Sigmoid colon (tissue), 7 donors: ENCODE results near the gene TMC1. TPM values are rescaled to one million over a fixed set of nuclear protein-coding genes. Genes with fewer than 3 reads are reported as not detected.

Source experiments
- DNase-seq: peaks from one replicate; pipeline ENCODE4 v3.0.0-alpha.2; 2019
- H3K27ac ChIP-seq, 4 donors: fragments of 200-600 bp; sonication (generic); one replicate each; pipeline ENCODE4 v1.5.1; 2016 to 2019; ENCODE audit warnings: mild to moderate bottlenecking in 1 of 4
- H3K27me3 ChIP-seq, 3 donors: fragments of 200-600 bp; sonication (generic); one replicate each; pipeline ENCODE4 v1.5.1; 2019; ENCODE audit warnings: mild to moderate bottlenecking in 1 of 3
- H3K36me3 ChIP-seq, 4 donors: fragments of 200-600 bp; sonication (generic); one replicate each; pipeline ENCODE4 v1.5.1; 2016 to 2019
- H3K4me1 ChIP-seq, 4 donors: fragments of 200-600 bp; sonication (generic); one replicate each; pipeline ENCODE4 v1.5.1; 2017 to 2019
- H3K4me3 ChIP-seq, 4 donors: fragments of 200-600 bp; sonication (generic); one replicate each; pipeline ENCODE4 v1.5.1; 2017 to 2019; ENCODE audit warnings: mild to moderate bottlenecking in 2 of 4, moderate library complexity in 1 of 4
- H3K9me3 ChIP-seq, 4 donors: fragments of 200-600 bp in 3 of 4; sonication (generic) in 3 of 4; one replicate each; pipeline versions ENCODE4 v1.5.1 to v1.6.1; 2013 to 2019
- EP300 ChIP-seq, 4 donors: sonication (generic); formaldehyde crosslinking; IDR thresholded peaks; one replicate each; pipeline ENCODE4 v1.6.1; 2017; ENCODE audit warnings: antibody characterized with exemption in 4 of 4
- POLR2A ChIP-seq, 2 donors: fragments of 450-650 bp; IDR thresholded peaks; one replicate each; pipeline ENCODE4 v1.6.1; 2016; ENCODE audit warnings: antibody characterized with exemption in 2 of 2, mild to moderate bottlenecking in 2 of 2, moderate library complexity in 2 of 2
- POLR2AphosphoS5 ChIP-seq, 4 donors: sonication (generic); formaldehyde crosslinking; IDR thresholded peaks; one replicate each; pipeline ENCODE4 v1.6.1; 2017; ENCODE audit warnings: antibody characterized with exemption in 4 of 4
- whole genome bisulfite sequencing, 2 donors: extraction: QIAGEN DNeasy Blood & Tissue Kit; methylation state at CpG; one replicate each; pipeline ENCODE4 v1.1.7; 2013; 5-methylcytosine and 5-hydroxymethylcytosine counted together
- intact Hi-C: fragments of 100-400 bp; cut with DNase I; formaldehyde crosslinking; loops from one replicate; pipeline ENCODE4 v1.15.1; 2023
- polyA plus RNA-seq, 3 donors: library from polyadenylated mRNA; stranded (reverse); fragments of 200-250 nt; gene quantifications; one replicate each; pipeline ENCODE4 v1.2.3, GENCODE V29; 2013
- total RNA-seq, 4 donors: library from RNA; depleted of rRNA; stranded (reverse); fragments of >200 nt; gene quantifications; one replicate each; pipeline ENCODE4 v1.1.0, GENCODE V29; 2016
- TF ChIP-seq, protein P1 (sequence below), 4 experiments: fragments of 450-650 bp in 3 of 4; fragments of 200-600 bp in 1 of 4; IDR thresholded peaks; one replicate each; pipeline ENCODE4 v1.5.1; 2016 to 2019; ENCODE audit warnings: antibody characterized with exemption in 4 of 4, mild to moderate bottlenecking in 3 of 4, moderate library complexity in 2 of 4
- donor health status: healthy with polysubstance abuse.
- donor health status: Bipolar disorder and iron deficiency.
- donor health status: healthy.

TMC1 gene
- total and polyA plus RNA-seq, 7 donors: under 0.01 to 1.5 (median 0.51) TPM; not detected in 4

DNA sequence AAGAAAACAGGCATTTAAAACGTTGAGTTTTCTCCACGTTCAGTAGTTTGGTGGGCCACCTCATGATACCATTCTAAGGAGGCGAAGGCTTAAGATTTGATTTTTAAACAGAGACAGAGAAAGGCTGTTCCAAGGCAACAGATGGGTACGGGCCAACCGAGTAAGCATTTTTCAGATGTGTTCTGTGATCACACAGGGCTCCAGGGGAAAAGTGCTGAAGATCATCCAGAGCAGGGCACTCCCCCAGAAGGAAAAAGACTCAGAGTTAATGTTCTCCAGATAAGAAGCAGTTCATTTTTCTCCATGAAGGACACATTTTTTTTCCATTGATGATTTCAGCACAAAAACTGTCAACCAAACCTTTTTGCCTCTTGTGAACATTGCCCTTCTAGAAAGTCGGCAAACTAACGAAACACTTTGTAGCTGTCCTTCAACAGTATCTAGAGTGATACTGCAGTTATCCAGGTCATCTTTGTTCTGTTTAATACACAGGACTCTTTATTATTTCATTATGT is 292.7 kb downstream of the TMC1 start:
- Histone ChIP-seq H3K27ac (no peak overlapping the region), H3K27me3 (no peaks in the 10 kb centered on the region), H3K4me3 (no peak overlapping the region), H3K9me3 (no peaks in the 10 kb centered on the region), H3K36me3 (no peaks in the 10 kb centered on the region), H3K4me1 (no peaks in the 10 kb centered on the region)
- intact Hi-C loops: no loop called here
- 88 to 90% methylated on average over 7 of the region's 7 CpGs for whole genome bisulfite sequencing, 2 donors
- TF ChIP-seq, protein P1, sequence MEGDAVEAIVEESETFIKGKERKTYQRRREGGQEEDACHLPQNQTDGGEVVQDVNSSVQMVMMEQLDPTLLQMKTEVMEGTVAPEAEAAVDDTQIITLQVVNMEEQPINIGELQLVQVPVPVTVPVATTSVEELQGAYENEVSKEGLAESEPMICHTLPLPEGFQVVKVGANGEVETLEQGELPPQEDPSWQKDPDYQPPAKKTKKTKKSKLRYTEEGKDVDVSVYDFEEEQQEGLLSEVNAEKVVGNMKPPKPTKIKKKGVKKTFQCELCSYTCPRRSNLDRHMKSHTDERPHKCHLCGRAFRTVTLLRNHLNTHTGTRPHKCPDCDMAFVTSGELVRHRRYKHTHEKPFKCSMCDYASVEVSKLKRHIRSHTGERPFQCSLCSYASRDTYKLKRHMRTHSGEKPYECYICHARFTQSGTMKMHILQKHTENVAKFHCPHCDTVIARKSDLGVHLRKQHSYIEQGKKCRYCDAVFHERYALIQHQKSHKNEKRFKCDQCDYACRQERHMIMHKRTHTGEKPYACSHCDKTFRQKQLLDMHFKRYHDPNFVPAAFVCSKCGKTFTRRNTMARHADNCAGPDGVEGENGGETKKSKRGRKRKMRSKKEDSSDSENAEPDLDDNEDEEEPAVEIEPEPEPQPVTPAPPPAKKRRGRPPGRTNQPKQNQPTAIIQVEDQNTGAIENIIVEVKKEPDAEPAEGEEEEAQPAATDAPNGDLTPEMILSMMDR (IDR thresholded peaks at IDR 0.05): no peak
- no peak for TF ChIP-seq POLR2A (IDR thresholded peaks at IDR 0.05)
- TF ChIP-seq EP300 (IDR thresholded peaks at IDR 0.05): no peak
- TF ChIP-seq POLR2AphosphoS5 (IDR thresholded peaks at IDR 0.05): no peak
- DNase-seq: no peak

DNA sequence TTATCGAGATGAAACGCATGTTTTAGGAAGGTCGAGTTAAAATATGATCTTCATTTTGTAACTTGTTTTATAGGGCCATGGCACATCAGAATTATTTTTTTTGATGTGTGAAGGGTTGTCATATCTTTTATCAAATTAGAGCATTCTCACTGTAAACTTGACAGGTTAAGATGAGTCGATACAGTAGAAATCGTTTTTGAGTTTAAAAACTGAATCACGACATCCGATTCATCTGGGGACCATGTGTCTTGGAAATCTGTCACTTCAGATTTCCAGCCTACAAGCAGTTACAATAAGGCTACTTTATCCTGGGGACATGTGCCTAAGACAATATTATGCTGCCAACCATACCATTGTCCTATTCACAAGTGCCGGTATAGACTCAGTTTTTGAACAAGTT is 295.3 kb downstream of the TMC1 start:
- 95 to 96% methylated on average over 8 of the region's 8 CpGs for WGBS, 2 donors
- H3K9me3 ChIP-seq: no peaks in the 10 kb centered on the region
- no peak overlapping the region for H3K4me3 ChIP-seq
- no peaks in the 10 kb centered on the region for H3K27me3 ChIP-seq
- no peak overlapping the region for H3K27ac ChIP-seq
- H3K36me3 ChIP-seq: no peaks in the 10 kb centered on the region
- H3K4me1 ChIP-seq: no peaks in the 10 kb centered on the region
- intact Hi-C loops: no loop called here
- TF ChIP-seq EP300 (IDR thresholded peaks at IDR 0.05) (no peak), POLR2A (IDR thresholded peaks at IDR 0.05) (no peak), POLR2AphosphoS5 (IDR thresholded peaks at IDR 0.05) (no peak)
- TF ChIP-seq, protein P1 (IDR thresholded peaks at IDR 0.05): no peak
- DNase-seq: no peak

DNA sequence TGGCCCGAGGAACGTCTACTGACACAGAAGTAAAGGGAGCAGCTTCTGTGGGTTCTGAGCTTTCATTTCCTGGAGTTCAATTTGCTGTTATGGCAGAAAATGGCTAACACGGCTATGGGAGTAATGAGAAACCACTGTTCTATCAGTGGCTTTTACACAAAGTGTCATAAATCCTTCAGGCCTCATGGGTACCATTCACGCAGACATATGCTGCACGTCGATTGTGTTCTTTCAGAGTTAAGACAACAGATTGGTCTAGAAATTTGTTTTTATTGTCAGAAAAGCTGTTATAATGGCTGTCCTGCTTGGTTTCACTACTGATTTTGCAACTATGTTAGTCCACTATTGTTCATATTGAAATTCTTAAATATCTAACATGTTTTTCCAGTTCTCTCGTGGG is 296.0 kb downstream of the TMC1 start:
- intact Hi-C loops: no loop called here
- no peak overlapping the region for H3K4me3 ChIP-seq
- H3K36me3 ChIP-seq: no peaks in the 10 kb centered on the region
- H3K4me1 ChIP-seq: no peaks in the 10 kb centered on the region
- TF ChIP-seq, protein P1 (IDR thresholded peaks at IDR 0.05): no peak
- TF ChIP-seq POLR2AphosphoS5 (IDR thresholded peaks at IDR 0.05): no peak
- TF ChIP-seq EP300 (IDR thresholded peaks at IDR 0.05): no peak
- no peak for TF ChIP-seq POLR2A (IDR thresholded peaks at IDR 0.05)
- H3K9me3 ChIP-seq: no peaks in the 10 kb centered on the region
- WGBS, 2 donors: 82 to 88% methylated on average over 7 of the region's 7 CpGs
- no peak for DNase-seq
- no peaks in the 10 kb centered on the region for H3K27me3 ChIP-seq
- H3K27ac ChIP-seq: no peak overlapping the region

GRCh38 chr9:72818385-72818784 is 297.0 kb downstream of the TMC1 start:
- no peak for TF ChIP-seq POLR2AphosphoS5 (IDR thresholded peaks at IDR 0.05)
- TF ChIP-seq EP300 (IDR thresholded peaks at IDR 0.05): no peak
- TF ChIP-seq, protein P1 (IDR thresholded peaks at IDR 0.05): no peak
- no peak for TF ChIP-seq POLR2A (IDR thresholded peaks at IDR 0.05)
- H3K4me1 ChIP-seq: no peaks in the 10 kb centered on the region
- no peak overlapping the region for H3K4me3 ChIP-seq
- intact Hi-C loops: no loop called here
- H3K27me3 ChIP-seq: no peaks in the 10 kb centered on the region
- DNase-seq: no peak
- WGBS, 2 donors: 17 to 66% methylated on average over 3 of the region's 3 CpGs
- no peaks in the 10 kb centered on the region for H3K9me3 ChIP-seq
- H3K36me3 ChIP-seq: no peaks in the 10 kb centered on the region
- no peak overlapping the region for H3K27ac ChIP-seq

DNA sequence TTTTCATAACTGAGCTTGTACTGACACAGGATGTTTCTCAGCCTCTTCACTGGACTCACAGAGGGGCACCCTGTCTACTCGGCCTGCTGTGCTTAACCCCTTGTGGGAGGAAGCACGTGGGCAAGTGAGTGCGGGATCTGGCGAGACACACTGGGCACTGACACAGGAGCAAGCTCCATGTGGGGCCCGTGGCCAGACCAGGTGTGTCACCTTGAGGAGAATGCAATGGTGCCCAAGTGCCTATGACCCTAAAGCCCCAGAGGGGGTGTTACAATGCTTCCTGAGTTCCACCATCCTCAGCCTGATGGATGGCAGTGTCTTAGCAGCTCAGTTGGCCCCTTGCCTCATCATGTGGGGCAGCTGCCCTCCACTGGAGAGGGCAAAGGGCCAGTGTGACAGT is 302.6 kb downstream of the TMC1 start:
- Histone ChIP-seq H3K27me3 (no peaks in the 10 kb centered on the region), H3K4me3 (no peak overlapping the region), H3K36me3 (no peaks in the 10 kb centered on the region), H3K9me3 (no peaks in the 10 kb centered on the region), H3K27ac (no peak overlapping the region), H3K4me1 (peaks cover 0 to 4% (median 0%) of the 10 kb centered on the region in 4 donors)
- TF ChIP-seq POLR2AphosphoS5 (IDR thresholded peaks at IDR 0.05): no peak
- no peak for TF ChIP-seq EP300 (IDR thresholded peaks at IDR 0.05)
- 85% methylated on average over 5 of the region's 5 CpGs for WGBS, 2 donors
- no peak for DNase-seq
- intact Hi-C loops: loop anchor here (5.0 kb wide), 1 partner anchor 542 kb away; no protein-coding TSS in a partner anchor
